ENCODE measurements around the gene FARS2.

- TF ChIP-seq CTCF (IDR thresholded peaks at IDR 0.05) (no peak), POLR2A (IDR thresholded peaks at IDR 0.05) (no peak)
Measured at GRCh38 chr6:5737460-5737859, 476.1 kb downstream of the FARS2 start.
